Activated T-cell treated with anti-CD3 and anti-CD28 coated beads, Interleukin-2, amount 50 U/mL, for 48 hours (primary cell): ENCODE results near the gene INHBA.

Source experiments
- DNase-seq, 2 experiments: peaks; one replicate each; pipeline ENCODE4 v3.0.0-alpha.2; 2020

The INHBA gene

GRCh38 chr7:41702635-41703371 lies at the start of gene INHBA:
TSS of gene INHBA (minus strand) at chr7:41703090. CDS start at chr7:41700374, 2,716 bp downstream.
- DNase-seq: no peak

- DNase-seq: no peak
These were observed 49.7 kb upstream of the INHBA start for GRCh38 chr7:41752615-41753014.

GRCh38 chr7:41750661-41751540 lies 48.0 kb upstream of the INHBA start:
- no peak for DNase-seq

- no peak for DNase-seq
These were observed 45.1 kb upstream of the INHBA start for GRCh38 chr7:41747961-41748360.

GRCh38 chr7:41745451-41745850 lies 42.6 kb upstream of the INHBA start:
- no peak for DNase-seq

GRCh38 chr7:41744161-41744560 lies 41.3 kb upstream of the INHBA start:
- DNase-seq: no peak

GRCh38 chr7:41742401-41743020 lies 39.6 kb upstream of the INHBA start:
- no peak for DNase-seq

- DNase-seq: no peak
These were observed 35.9 kb upstream of the INHBA start for GRCh38 chr7:41738806-41739205.

- no peak for DNase-seq
These were observed 35.4 kb upstream of the INHBA start for GRCh38 chr7:41738336-41738735.

- no peak for DNase-seq
These were observed 32.3 kb upstream of the INHBA start for GRCh38 chr7:41735206-41735605.

- no peak for DNase-seq
These were observed 30.0 kb upstream of the INHBA start for GRCh38 chr7:41732843-41733306.

GRCh38 chr7:41732436-41732785 lies 29.5 kb upstream of the INHBA start:
- DNase-seq: no peak

- DNase-seq: no peak
These were observed 28.9 kb upstream of the INHBA start for GRCh38 chr7:41731493-41732435.

GRCh38 chr7:41730668-41731067 lies 27.8 kb upstream of the INHBA start:
- no peak for DNase-seq

GRCh38 chr7:41730161-41730560 lies 27.3 kb upstream of the INHBA start:
- DNase-seq: no peak

GRCh38 chr7:41729059-41729458 lies 26.2 kb upstream of the INHBA start:
- DNase-seq: no peak

GRCh38 chr7:41725013-41725412 lies 22.1 kb upstream of the INHBA start:
- no peak for DNase-seq

GRCh38 chr7:41720886-41721285 lies 18.0 kb upstream of the INHBA start:
- no peak for DNase-seq

- DNase-seq: no peak
These were observed 17.2 kb upstream of the INHBA start for GRCh38 chr7:41720046-41720445.

- no peak for DNase-seq
These were observed 13.8 kb upstream of the INHBA start for GRCh38 chr7:41716691-41717090.

- no peak for DNase-seq
These were observed 12.1 kb upstream of the INHBA start for GRCh38 chr7:41715000-41715399.

- DNase-seq: no peak
These were observed 8.6 kb upstream of the INHBA start for GRCh38 chr7:41711283-41712064.
